Left lung (tissue), 10 donors: ENCODE data around the gene LARGE1. TPM values are rescaled to one million over a fixed set of nuclear protein-coding genes. Genes with fewer than 3 reads are reported as not detected.

ENCODE experiments used
- ATAC-seq: fragments of 200-7000 bp; cut with Tn5 transposase; one replicate; pipeline ENCODE4 v1.9.1; 2020; ENCODE audit warnings: moderate library complexity
- DNase-seq, 4 donors: peaks; one replicate each; pipeline ENCODE4 v3.0.0-alpha.2; 2013 to 2020
- H3K27ac ChIP-seq, 2 donors: fragments of 200-600 bp; sonication (generic) in 1 of 2; one replicate each; pipeline versions ENCODE4 v1.5.0 to v1.8.0; 2020 to 2021
- H3K27me3 ChIP-seq, 2 donors: fragments of 200-600 bp; sonication (generic) in 1 of 2; one replicate each; pipeline versions ENCODE4 v1.5.0 to v1.8.0; 2020 to 2021
- H3K36me3 ChIP-seq, 2 donors: fragments of 200-600 bp; sonication (generic) in 1 of 2; one replicate each; pipeline versions ENCODE4 v1.5.0 to v1.8.0; 2020 to 2021
- H3K4me1 ChIP-seq, 2 donors: fragments of 200-600 bp; one replicate each; pipeline ENCODE4 v1.8.0; 2021
- H3K4me3 ChIP-seq, 2 donors: fragments of 200-600 bp; sonication (generic) in 1 of 2; one replicate each; pipeline versions ENCODE4 v1.5.0 to v1.8.0; 2020 to 2021; ENCODE audit warnings: mild to moderate bottlenecking in 1 of 2
- H3K9me3 ChIP-seq, 2 donors: fragments of 200-600 bp; sonication (generic) in 1 of 2; one replicate each; pipeline versions ENCODE4 v1.5.0 to v1.8.0; 2020 to 2021
- CTCF ChIP-seq, 2 donors: fragments of 200-600 bp; sonication (generic) in 1 of 2; IDR thresholded peaks; one replicate each; pipeline versions ENCODE4 v1.5.0 to v1.8.0; 2021; ENCODE audit warnings: antibody characterized with exemption in 2 of 2
- intact Hi-C, 2 donors: fragments of 100-400 bp; cut with DNase I; formaldehyde crosslinking; loops; one replicate each; pipeline versions ENCODE4 v1.11.2 to v1.14.2; 2022
- polyA plus RNA-seq, 6 donors: library from polyadenylated mRNA; unstranded; fragments of 120-200 nt; gene quantifications; one replicate each; pipeline ENCODE4 v1.2.1, GENCODE V29; 2013; ENCODE audit not compliant: insufficient read length in 6 of 6
- total RNA-seq, 2 donors: library from RNA; stranded (reverse); fragmentation: NEBNext Ultra II Directional; extraction: Animal tissue kit (Norgen Biotek cat#: 25700); gene quantifications; one replicate each; pipeline ENCODE4 v1.2.1, GENCODE V29; 2021
- donor health status: DM: no; HTN: yes; CAD: no.
- donor health status: DM: no; HTN: no; CAD: no.

The LARGE1 gene
- total and polyA plus RNA-seq, 8 donors: 22.4 to 36.1 (median 33.2) TPM

GRCh38 chr22:33756508-33756949 lies 163.7 kb downstream of the LARGE1 start:
- no peaks in the 10 kb centered on the region for H3K4me1 ChIP-seq
- H3K27ac ChIP-seq: no peak overlapping the region
- no peaks in the 10 kb centered on the region for H3K36me3 ChIP-seq
- intact Hi-C loops: no loop called here
- DNase-seq: no peak
- TF ChIP-seq CTCF (IDR thresholded peaks at IDR 0.05): no peak
- no peak overlapping the region for H3K4me3 ChIP-seq
- peaks cover 0 to 10% of the 10 kb centered on the region in 2 donors for H3K9me3 ChIP-seq
- H3K27me3 ChIP-seq: no peaks in the 10 kb centered on the region
- ATAC-seq: no peak

- intact Hi-C loops: no loop called here
- peaks cover 0 to 7% of the 10 kb centered on the region in 2 donors for H3K9me3 ChIP-seq
- peaks cover 0 to 3% of the 10 kb centered on the region in 2 donors for H3K4me1 ChIP-seq
- TF ChIP-seq CTCF (IDR thresholded peaks at IDR 0.05): no peak
- H3K27me3 ChIP-seq: no peaks in the 10 kb centered on the region
- ATAC-seq (no peak), DNase-seq (no peak)
- no peak overlapping the region for H3K27ac ChIP-seq
- no peak overlapping the region for H3K4me3 ChIP-seq
- no peaks in the 10 kb centered on the region for H3K36me3 ChIP-seq
Measured at GRCh38 chr22:33748714-33749113, 171.6 kb downstream of the LARGE1 start.

- Histone ChIP-seq H3K9me3 (peaks cover 0 to 3% of the 10 kb centered on the region in 2 donors), H3K27ac (no peak overlapping the region), H3K4me1 (peaks cover 0 to 3% of the 10 kb centered on the region in 2 donors), H3K27me3 (no peaks in the 10 kb centered on the region), H3K36me3 (no peaks in the 10 kb centered on the region), H3K4me3 (no peak overlapping the region)
- DNase-seq: no peak
- TF ChIP-seq CTCF (IDR thresholded peaks at IDR 0.05): no peak
- no peak for ATAC-seq
- intact Hi-C loops: no loop called here
Measured at GRCh38 chr22:33747576-33748180, 172.6 kb downstream of the LARGE1 start.

GRCh38 chr22:33747029-33747428 lies 173.2 kb downstream of the LARGE1 start:
- Histone ChIP-seq H3K27ac (no peak overlapping the region), H3K4me1 (peaks cover 0 to 3% of the 10 kb centered on the region in 2 donors), H3K4me3 (no peak overlapping the region), H3K36me3 (no peaks in the 10 kb centered on the region), H3K27me3 (no peaks in the 10 kb centered on the region), H3K9me3 (peaks cover 0 to 3% of the 10 kb centered on the region in 2 donors)
- ATAC-seq: peak; percentile 27
- DNase-seq: no peak
- no peak for TF ChIP-seq CTCF (IDR thresholded peaks at IDR 0.05)
- intact Hi-C loops: no loop called here

- Histone ChIP-seq H3K27ac (no peak overlapping the region), H3K36me3 (no peaks in the 10 kb centered on the region), H3K9me3 (peaks cover 0 to 3% of the 10 kb centered on the region in 2 donors), H3K4me3 (no peak overlapping the region), H3K27me3 (no peaks in the 10 kb centered on the region), H3K4me1 (peaks cover 0 to 3% of the 10 kb centered on the region in 2 donors)
- intact Hi-C loops: no loop called here
- DNase-seq (peak in 3 of 4 donors; percentile 16 to 70 (median 67)), ATAC-seq (peak; percentile 90)
- TF ChIP-seq CTCF (IDR thresholded peaks at IDR 0.05): no peak
Measured at GRCh38 chr22:33746501-33746928, 173.8 kb downstream of the LARGE1 start.
